Activated CD4-positive, alpha-beta T cell treated with anti-CD3 and anti-CD28 coated beads, Interleukin-2, Interleukin-4, amounts not matched to agents 100 ng/mL and 50 ng/mL, durations not matched to agents 16 hours and 8 hours (primary cell): Measurements from ENCODE around the gene CDC45.
"Not testable (repeated sequence)": the region's sequence is repeated elsewhere in the genome, so short reads cannot be mapped to it uniquely, and the experiment has no call there.

Source experiments
- DNase-seq: peaks from one replicate; pipeline ENCODE4 v3.0.0-alpha.2; 2020; ENCODE audit warnings: low spot score

Gene CDC45

DNA sequence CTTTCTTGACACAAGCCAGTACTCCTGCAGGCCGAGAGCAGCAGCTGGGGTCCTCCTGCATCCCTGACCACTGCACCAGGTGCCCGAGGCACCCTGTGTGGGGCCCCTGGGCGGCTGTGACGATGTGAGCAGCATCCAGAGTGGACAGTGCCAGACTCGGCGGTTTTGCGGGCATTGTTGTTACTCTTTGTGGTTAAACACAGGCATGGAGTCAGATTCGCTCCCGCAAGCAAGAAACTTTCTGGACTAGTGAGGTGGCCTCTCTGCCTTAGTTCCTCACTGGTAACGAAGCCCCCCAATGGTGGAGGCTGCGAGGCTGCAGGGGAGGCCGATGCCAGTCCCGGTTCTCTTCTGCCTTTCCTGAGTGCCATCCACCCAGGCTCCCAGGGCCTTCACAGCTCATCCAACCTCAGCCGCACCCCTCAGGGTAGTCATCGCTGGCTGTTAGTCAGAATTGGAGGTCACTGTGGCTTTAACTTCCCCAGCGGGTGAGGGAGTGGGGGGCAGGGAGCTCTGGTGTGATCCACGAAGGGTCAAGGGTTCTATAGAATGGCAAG lies 48.2 kb downstream of the CDC45 start:
- DNase-seq = no peak

DNA sequence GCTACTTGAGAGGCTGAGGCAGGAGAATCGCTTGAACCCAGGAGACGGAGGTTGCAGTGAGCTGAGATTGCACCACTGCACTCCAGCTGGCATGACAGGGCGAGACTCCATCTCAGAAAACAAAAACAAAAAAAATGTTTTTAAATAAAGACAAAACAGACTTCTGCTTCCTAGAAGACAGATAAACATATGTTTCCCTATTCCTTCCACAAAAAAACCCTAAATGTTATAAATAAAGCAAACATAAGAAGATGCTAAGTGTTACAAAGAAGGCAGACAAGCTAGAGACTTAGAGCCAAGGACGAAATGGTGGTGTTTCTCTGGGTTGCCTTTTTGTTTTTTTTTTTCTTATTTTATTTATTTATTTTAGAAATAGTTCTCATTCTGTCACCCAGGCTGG lies 50.1 kb downstream of the CDC45 start:
- DNase-seq = no peak

DNA sequence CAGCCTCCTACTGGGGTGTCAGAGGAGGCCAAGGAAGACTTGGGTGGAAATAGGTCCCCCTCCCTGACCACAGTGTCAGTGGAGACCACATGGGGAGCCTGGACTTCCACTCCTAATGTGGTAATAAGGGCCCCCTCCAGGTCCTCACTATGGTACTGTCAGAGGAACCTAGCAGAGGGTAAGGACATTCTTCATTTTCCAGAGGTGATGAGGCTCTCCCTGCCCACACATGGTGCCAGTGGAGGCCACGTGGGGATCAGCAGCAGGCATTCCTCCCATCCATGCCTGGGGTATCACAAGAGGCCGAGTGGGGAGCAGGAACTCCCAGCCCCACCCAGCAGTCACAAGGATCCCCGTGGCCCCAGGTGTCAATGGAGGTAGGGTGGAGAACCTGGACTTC lies 51.0 kb downstream of the CDC45 start:
- DNase-seq = no peak

DNA sequence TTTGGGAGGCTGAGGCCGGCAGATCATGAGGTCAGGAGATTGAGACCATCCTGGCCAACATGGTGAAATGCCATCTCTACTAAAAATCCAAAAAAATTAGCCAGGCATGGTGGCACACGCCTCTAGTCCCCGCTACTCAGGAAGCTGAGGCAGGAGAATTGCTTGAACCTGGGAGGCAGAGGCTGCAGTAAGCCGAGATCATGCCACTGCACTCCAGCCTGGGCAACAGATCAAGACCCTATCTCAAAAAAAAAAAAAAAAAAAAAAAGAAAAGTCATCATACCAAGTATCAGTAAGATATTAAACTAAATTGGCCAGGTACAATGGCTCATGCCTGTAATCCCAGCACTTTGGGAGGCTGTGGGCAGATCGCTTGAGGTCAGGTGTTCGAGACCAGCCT lies 51.6 kb downstream of the CDC45 start:
- DNase-seq = not testable (repeated sequence)

DNA sequence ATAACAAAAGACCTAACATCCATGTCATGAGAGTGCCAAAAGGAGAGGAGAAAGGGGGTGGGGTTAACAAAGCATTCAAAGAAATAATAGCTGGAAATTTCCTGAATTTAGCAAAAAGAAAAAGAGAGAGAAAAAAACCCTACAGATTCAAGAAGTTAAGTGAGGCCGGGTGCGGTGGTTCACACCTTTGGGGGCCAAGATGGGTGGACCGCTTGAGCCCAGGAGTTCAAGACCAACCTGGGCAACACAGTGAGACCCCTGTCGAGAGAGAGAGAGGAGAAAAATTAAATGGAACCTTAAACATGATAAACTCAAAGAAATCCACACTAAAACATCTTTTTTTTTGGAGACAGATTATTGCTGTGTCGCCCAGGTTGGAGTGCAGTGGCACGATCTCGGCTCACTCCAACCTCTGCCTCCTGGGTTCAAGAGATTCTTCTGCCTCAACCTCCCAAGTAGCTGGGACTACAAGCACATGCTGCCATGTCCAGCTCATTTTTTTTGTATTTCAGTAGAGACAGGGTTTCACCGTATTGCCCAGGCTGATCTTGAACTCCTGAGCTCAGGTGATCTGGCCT lies 53.4 kb downstream of the CDC45 start:
- no peak for DNase-seq

DNA sequence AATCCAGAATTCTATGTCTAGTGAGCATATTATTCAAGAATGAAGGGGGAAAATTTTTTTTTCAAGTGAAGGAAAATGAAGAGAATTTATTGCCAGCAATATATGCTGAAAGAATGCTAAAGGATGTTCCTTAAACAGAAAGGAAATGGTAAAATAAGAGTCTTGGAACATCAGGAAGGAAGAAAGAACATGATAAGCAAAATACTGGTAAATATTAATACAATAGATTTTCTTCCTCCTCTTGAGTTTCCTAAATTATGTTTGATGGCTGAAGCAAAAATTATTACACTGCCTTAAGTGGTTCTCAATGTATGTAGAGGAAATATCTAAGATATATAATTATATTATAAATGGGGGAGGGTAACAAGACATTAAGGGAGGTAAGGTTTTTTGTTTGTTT lies 54.1 kb downstream of the CDC45 start:
- no peak for DNase-seq

DNA sequence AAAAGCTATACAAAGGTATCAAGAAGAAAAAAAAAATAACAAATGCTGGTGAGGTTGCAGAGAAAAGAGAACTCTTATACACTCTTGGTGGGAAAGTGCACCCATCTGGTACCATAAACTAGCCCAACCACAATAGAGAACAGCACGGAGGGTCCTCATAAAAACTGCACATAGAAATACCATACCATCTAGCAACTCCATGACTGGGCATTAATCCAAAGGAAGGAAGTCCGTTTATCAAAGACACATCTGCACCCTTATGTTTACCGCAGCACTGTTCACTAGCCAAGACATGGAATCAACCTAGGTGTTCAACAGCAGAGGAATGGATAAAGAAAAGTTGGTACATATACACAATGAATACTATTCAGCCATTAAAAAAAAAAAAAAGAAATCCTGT lies 55.3 kb downstream of the CDC45 start:
- DNase-seq = no peak

DNA sequence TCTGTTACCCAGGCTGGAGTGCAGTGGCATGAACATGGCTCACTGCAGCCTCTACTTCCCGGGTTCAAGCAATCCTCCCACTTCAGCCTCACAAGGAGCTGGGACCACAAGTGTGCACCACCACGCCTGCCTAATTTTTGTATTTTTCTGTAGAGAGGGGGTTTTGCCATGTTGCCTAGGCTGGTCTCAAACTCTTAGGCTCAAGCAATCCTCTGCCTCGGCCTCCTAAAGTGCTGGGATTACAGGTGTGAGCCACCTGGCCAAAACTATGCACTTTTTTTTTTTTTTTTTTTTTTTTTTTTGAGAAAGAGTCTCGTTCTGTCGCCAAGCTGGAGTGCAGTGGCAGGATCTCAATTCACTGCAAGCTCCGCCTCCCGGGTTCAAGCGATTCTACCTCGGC lies 56.8 kb downstream of the CDC45 start:
- no peak for DNase-seq

DNA sequence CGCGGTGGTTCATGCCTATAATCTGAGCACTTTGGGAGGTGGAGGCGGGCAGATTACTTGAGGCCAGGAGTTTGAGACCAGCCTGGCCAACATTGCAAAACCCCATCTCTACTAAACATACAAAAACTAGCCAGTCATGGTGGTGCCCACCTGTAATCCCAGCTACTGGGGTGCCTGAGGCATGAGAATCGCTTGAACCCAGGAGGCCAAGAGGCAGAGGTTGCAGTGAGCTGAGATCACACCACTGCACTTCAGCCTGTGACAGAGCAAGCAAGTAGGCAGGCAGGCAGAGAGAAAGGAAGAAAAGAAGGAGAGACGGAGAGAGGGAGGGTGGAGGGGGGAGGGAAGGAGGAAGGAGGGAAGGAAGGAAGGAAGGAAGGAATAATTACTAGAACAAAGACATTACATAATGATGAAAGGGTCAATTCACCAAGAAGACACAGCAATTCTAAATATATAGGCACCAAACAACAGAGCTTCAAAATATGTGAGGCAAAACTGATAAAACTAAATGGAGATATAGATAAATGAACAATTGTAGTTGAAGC lies 58.3 kb downstream of the CDC45 start:
- DNase-seq = no peak

DNA sequence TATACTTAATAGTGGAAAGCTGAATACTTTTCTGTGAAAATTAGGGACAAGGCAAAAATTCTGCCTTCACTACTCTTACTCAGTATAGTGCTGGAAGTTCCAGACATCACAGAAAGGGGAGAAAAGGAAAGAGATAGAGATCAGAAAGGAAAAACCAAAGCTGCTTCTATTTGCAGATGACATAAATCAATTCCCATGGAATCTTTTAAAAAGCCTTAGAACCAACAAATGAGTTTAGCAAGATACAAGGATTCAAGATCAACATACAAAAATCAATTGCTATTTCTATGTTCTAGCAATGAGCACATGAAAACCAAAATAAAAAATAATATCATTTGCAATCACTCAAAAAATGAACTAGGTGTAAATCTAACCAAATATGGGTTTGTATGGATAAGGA lies 60.7 kb downstream of the CDC45 start:
- no peak for DNase-seq

DNA sequence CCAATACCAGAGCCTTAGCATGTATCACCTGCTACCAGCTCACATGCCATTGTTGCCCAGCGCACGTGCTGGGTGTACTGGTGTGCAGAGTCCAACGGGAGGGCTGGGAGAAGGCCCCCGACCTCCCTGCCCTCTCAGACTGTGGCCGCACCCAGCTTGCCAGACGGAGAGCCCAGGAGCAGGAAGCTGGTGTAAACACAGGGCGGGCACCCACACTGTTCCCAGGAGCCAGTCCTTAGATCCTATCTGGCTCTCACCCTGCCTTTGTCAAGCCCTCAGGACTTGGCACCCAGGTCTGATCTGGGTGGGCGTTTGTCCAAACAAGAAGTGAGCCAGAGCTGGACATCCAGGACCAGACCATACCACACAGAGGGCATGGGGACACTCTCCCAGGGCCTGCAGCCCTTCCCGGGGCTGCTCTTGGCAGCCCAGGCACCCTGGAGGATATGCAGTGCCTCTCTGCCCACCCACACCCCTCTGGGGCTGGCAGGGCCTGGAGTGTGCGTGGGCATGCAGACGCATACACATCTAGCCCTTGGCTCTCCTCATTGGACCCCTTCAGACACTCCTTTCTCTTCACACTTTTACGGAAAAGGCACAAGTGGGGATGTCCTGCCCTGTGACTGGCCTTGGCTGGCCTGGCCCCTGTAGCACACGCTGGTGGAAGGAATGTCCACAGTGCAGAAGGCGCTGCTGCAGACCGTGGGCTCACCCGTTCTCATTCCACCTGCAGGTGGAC lies 64.4 kb downstream of the CDC45 start:
- no peak for DNase-seq

DNA sequence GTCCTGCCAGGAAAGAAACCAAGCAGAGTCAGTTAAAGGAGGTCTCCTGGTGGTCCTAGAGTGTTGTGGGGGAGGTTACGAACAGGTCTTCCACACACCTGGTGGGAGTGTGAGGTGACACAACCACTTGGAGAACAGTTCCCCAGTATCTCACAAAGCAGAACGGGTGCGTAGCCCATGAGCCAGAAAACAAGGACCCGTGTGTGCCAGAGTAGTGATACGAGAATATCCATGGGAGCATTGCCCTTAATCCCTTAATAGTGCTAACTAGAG lies 66.2 kb downstream of the CDC45 start:
- DNase-seq = no peak

DNA sequence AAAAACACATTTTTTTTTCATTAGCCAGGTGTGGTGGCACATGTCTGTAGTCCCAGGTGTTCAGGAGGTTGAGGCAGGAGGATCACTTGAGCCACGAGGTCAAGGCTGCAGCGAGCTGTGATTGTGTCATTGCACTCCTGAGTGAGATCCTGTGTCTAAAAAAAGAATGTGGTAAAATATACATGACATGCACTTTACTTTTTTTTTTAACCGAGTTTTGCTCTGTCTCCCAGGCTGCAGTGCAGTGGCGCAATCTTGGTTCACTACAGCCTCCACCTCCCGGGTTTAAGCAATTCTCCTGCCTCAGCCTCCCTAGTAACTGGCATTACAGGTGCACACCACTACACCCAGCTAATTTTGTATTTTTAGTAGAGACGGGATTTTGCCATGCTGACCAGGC lies 67.0 kb downstream of the CDC45 start:
- DNase-seq = no peak

DNA sequence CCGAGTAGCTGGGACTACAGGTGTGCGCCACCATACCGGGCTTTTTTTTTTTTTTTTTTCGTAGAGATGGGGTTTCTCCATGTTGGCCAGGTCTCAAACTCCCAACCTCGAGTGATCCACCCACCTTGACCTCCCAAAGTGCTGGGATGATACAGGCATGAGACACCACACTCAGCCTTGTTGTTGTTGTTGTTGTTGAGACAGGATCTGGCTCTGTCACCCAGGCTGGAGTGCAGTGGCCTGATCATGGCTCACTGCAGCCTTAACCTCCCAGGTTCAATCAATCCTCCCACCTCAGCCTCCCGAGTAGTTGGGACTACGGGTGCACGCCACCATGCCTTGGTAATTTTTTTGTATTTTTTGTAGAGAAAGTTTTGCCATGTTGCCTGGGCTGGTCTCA lies 67.9 kb downstream of the CDC45 start:
- no peak for DNase-seq

DNA sequence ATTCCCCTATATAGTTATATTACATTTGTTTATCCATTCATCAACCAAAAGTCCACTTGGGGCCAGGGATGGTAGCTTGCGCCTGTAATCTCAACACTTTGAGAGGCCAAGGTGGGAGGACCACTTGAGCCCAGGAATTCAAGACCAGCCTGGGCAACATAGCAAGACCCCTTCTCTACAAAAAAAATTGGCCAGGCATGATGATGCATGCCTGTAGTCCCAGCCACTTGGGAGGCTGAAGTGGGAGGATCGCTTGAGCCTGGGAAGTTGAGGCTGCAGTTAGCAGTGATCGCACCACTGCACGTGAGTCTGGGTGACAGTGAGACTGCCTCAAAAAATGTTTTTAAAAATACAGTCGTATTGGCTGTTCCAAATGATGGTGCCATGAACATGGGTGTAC lies 68.7 kb downstream of the CDC45 start:
- DNase-seq = not testable (repeated sequence)

DNA sequence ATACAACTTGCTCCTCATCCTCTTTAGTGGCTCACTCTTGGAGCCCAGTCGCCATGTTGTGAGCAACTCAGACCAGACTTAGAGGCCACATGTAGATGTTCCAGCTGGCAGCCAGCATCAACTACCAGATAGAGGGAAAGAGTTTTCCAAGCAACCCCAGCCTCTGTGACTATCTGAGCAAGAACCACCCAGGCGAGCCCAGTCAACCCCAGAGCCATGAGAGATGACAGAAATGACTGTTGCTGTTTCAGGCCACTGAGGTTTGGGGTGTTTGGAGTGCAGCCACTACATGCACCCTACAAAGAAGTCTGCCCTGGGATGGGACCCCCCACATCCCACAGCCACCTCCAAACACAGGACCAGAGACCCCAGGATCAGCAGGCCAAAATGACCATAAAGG lies 69.2 kb downstream of the CDC45 start:
- no peak for DNase-seq

DNA sequence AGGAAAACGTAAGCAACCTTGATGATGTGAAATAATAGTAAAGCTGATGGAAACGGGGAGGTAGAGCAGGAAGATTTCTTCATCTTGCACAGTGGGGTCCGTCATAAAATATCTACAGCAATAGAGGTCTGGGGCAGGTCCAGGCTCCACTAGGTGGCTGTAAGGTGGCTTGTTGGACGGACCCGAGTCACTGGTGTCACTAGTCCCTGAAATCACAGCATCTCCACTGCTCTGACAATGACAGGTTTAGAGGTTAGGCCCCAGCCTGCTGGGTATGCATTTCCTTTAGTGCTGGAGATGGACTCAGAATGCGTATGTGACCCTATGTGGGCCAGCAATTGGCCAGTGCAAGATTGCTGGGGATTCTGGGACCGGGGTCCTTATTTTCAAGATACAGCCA lies 69.7 kb downstream of the CDC45 start:
- DNase-seq = no peak

DNA sequence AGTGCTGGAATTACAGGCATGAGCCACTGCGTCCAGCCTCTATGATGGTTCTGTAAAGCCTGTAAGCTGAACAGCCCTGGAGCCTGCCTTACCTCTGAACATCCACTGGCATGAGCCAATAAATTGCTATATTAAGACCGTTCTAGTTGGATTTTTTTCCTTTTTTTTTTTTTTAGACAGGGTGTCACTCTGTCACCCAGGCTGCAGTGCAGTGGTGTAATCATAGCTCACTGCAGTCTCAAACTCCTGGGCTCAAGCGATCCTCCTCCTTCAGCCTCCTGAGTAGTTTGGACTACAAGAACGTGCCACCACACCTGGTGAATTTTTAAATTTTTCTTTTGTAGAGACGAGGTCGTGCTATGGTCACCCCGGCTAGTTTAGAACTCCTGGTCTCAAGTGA lies 70.7 kb downstream of the CDC45 start:
- DNase-seq = no peak

DNA sequence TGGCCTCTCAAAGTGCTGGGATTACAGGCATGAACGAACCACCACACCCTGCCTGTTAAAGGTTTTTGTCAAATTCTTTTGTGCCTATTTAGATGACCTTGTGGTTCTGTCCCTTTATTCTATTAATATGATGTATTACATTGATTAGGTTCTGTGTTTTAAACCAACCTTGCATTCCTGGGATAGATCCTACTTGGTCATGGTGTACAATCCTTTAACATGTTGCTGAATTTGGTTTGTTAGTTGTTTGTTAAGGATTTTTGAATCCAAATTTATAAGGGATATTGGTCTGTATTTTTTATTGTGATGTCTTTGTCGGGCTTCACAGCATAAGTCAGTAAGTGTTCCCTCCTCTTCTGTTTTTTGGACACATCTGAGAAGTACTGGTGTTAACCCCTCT lies 73.5 kb downstream of the CDC45 start:
- no peak for DNase-seq

DNA sequence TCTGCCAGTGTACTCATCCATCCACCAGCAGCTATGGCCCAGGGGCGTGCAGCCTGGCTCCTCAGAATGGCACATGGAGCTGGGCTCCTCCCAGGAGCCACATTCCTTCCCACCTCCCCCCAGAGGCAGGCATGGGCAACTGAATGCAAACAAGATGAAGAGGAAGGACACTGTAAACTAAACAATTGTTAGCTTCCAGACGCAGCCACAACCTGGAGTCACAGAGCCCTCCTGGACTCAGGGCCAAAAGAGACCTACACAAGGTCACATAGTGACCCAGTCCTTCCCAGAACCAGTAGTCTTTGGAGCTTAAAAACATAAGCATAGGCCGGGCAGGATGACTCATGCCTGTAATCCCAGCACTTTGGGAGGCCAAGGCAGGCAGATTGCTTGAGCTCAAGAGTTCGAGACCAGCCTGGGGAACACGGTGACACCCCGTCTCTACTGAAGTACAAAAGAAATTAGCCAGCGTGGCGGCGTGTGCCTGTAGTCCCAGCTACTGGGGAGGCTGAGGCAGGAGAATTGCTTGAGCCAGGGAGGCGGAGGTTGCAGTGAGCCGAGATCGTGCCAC lies 75.2 kb downstream of the CDC45 start:
- DNase-seq = no peak

DNA sequence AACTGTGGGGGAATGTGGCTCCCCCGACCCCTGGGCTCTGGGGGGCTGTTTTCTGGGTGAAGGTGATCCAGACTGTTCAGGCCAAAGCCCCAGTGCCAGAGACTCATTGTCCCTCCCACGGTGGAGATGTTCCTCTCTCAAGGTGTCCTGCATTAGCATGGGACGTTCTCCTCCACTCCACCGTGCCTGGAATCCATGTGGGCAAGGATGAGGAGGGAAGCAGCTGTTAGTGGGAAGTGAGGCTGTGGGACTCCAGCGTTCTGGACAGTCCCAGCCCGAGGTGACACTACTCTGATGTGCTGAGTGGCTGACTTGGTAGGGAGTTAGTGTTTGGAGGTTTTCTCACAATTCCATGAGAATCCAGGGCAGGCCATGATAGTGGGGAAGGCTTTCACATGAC lies 75.9 kb downstream of the CDC45 start:
- DNase-seq = no peak

DNA sequence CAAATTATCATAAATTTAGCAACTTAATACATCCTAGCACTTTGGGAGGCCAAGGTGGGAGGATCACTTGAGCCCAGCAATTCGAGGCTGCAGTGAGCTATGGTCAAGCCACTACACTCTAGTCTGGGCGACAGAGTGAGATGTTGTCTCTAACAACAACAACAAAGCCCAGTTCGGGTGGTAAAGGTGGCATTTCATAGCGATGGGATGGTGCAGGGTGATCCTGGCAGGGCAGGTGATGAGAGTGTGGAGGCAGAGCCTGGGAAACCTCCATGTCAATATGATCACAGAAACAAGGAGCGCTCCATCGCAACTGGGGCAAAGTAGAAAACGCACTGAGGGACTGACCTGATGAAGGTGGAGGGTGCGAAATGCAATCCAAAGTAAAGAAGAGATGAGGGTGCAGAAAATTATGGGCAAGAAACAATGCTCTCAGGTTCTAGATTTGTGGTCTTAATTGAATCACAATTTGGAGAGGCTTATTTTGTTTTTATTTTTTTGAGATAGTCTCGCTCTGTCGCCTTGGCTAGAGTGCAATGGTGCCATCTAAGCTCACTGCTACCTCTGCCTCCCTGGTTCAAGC lies 77.3 kb downstream of the CDC45 start:
- no peak for DNase-seq

DNA sequence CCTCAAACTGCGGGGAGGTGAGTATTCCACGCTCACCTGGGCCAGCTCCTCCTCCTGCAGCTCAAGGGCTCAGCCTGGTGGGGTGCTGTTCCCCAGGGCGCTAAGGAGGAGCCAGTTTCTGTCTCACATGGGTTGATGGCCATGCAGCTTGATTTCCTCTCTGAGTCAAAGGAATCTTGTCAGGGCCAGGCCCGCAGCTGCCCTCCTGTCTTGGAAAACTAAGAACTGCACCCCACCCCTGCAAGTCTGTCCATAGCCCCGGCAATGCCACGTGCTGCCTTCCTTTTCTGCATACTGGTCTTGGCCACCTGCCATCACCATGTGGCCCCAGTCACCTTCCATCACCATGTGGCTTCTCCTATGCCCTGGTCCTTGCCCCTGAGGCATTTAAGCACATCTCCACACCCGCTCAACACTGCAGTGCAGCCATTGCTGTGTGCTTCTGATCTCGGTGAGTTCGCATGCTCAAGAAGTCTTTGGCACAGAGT lies 79.6 kb downstream of the CDC45 start:
- no peak for DNase-seq
